Peyer's patch (tissue), 4 donors: Measurements from ENCODE around the gene ZNF692. TPM values are rescaled to one million over a fixed set of nuclear protein-coding genes. Genes with fewer than 3 reads are reported as not detected.
A peak's percentile ranks its signal among the peaks of the same experiment; 100 is the strongest.

ENCODE experiments used
- DNase-seq, 3 donors: peaks; one replicate each; pipeline ENCODE4 v3.0.0-alpha.2; 2017 to 2019
- H3K27ac ChIP-seq, 4 donors: fragments of 200-600 bp; sonication (generic); one replicate each; pipeline ENCODE4 v1.5.1; 2016 to 2019
- H3K27me3 ChIP-seq, 2 donors: fragments of 200-600 bp; sonication (generic); one replicate each; pipeline ENCODE4 v1.5.1; 2019
- H3K36me3 ChIP-seq, 3 donors: fragments of 200-600 bp; sonication (generic); one replicate each; pipeline ENCODE4 v1.5.1; 2016 to 2019
- H3K4me1 ChIP-seq, 4 donors: fragments of 200-600 bp; sonication (generic); one replicate each; pipeline ENCODE4 v1.5.1; 2016 to 2019
- H3K4me3 ChIP-seq, 4 donors: fragments of 200-600 bp; sonication (generic); 1 replicate in 3 of 4; 2 replicates in 1 of 4; pipeline ENCODE4 v1.5.1; 2016 to 2019; ENCODE audit warnings: mild to moderate bottlenecking in 1 of 4
- H3K9me3 ChIP-seq, 4 donors: fragments of 200-600 bp; sonication (generic); one replicate each; pipeline ENCODE4 v1.5.1; 2016 to 2019; ENCODE audit warnings: mild to moderate bottlenecking in 1 of 4
- CTCF ChIP-seq, 6 experiments: fragments of 450-650 bp in 4 of 6; fragments of 200-600 bp in 2 of 6; sonication (generic) in 1 of 6; IDR thresholded peaks; one replicate each; pipeline ENCODE4 v1.5.1; 2017 to 2019; ENCODE audit warnings: antibody characterized with exemption in 6 of 6, mild to moderate bottlenecking in 3 of 6, moderate library complexity in 1 of 6
- POLR2A ChIP-seq, 2 donors: fragments of 450-650 bp; IDR thresholded peaks; one replicate each; pipeline ENCODE4 v1.5.1; 2017; ENCODE audit warnings: antibody characterized with exemption in 2 of 2, mild to moderate bottlenecking in 2 of 2, moderate library complexity in 2 of 2
- total RNA-seq, 4 donors: library from RNA; depleted of rRNA; stranded (reverse); fragments of >200 nt; gene quantifications; one replicate each; pipeline ENCODE4 v1.1.0, GENCODE V29; 2016

ZNF692 gene
- total RNA-seq, 4 donors from 2014 or later = 46.2 to 128 (median 104) TPM

GRCh38 chr1:248853663-248854375 lies 5.1 kb downstream of the ZNF692 start:
- no peak overlapping the region for H3K4me3 ChIP-seq
- H3K4me1 ChIP-seq = peaks cover 0 to 12% (median 2%) of the 10 kb centered on the region in 4 donors
- peaks cover 0 to 33% (median 0%) of the 10 kb centered on the region in 3 donors for H3K36me3 ChIP-seq
- no peak overlapping the region for H3K27ac ChIP-seq
- no peaks in the 10 kb centered on the region for H3K9me3 ChIP-seq
- no peak for DNase-seq
- H3K27me3 ChIP-seq = no peaks in the 10 kb centered on the region
- no peak for TF ChIP-seq CTCF (IDR thresholded peaks at IDR 0.05)

GRCh38 chr1:248852481-248853405 lies 6.1 kb downstream of the ZNF692 start:
- H3K4me3 ChIP-seq = no peak overlapping the region
- H3K36me3 ChIP-seq = peaks cover 0 to 44% (median 0%) of the 10 kb centered on the region in 3 donors
- peaks cover 0 to 6% (median 1%) of the 10 kb centered on the region in 4 donors for H3K4me1 ChIP-seq
- H3K27ac ChIP-seq = no peak overlapping the region
- DNase-seq = no peak
- H3K9me3 ChIP-seq = no peaks in the 10 kb centered on the region
- H3K27me3 ChIP-seq = no peaks in the 10 kb centered on the region
- TF ChIP-seq POLR2A (IDR thresholded peaks at IDR 0.05) = no peak

- Histone ChIP-seq H3K36me3 (peaks cover 0 to 57% (median 0%) of the 10 kb centered on the region in 3 donors), H3K27me3 (no peaks in the 10 kb centered on the region), H3K4me3 (no peak overlapping the region), H3K4me1 (no peaks in the 10 kb centered on the region), H3K27ac (no peak overlapping the region), H3K9me3 (no peaks in the 10 kb centered on the region)
- DNase-seq = no peak
- no peak for TF ChIP-seq POLR2A (IDR thresholded peaks at IDR 0.05)
- TF ChIP-seq CTCF (IDR thresholded peaks at IDR 0.05) = no peak
Measured at GRCh38 chr1:248851390-248851789, 7.5 kb downstream of the ZNF692 start.

GRCh38 chr1:248850536-248851251 lies 8.2 kb downstream of the ZNF692 start:
- DNase-seq = no peak
- Histone ChIP-seq H3K27me3 (no peaks in the 10 kb centered on the region), H3K36me3 (peaks cover 0 to 64% (median 0%) of the 10 kb centered on the region in 3 donors), H3K4me1 (no peaks in the 10 kb centered on the region), H3K27ac (no peak overlapping the region), H3K4me3 (no peak overlapping the region), H3K9me3 (no peaks in the 10 kb centered on the region)
- no peak for TF ChIP-seq CTCF (IDR thresholded peaks at IDR 0.05)
- no peak for TF ChIP-seq POLR2A (IDR thresholded peaks at IDR 0.05)

GRCh38 chr1:248850124-248850523 lies 8.8 kb downstream of the ZNF692 start:
- no peaks in the 10 kb centered on the region for H3K9me3 ChIP-seq
- peaks cover 0 to 64% (median 0%) of the 10 kb centered on the region in 3 donors for H3K36me3 ChIP-seq
- H3K4me3 ChIP-seq = no peak overlapping the region
- no peaks in the 10 kb centered on the region for H3K27me3 ChIP-seq
- peak in 1 of 3 donors; percentile 47 for DNase-seq
- no peaks in the 10 kb centered on the region for H3K4me1 ChIP-seq
- no peak overlapping the region for H3K27ac ChIP-seq
- TF ChIP-seq POLR2A (IDR thresholded peaks at IDR 0.05) (no peak), CTCF (IDR thresholded peaks at IDR 0.05) (no peak)
